Transverse colon (tissue), 4 donors: ENCODE results near the gene CTDSP2. TPM values are rescaled to one million over a fixed set of nuclear protein-coding genes. Genes with fewer than 3 reads are reported as not detected.

ENCODE experiments used
- DNase-seq: peaks from one replicate; pipeline ENCODE4 v3.0.0-alpha.2; 2019
- H3K27ac ChIP-seq, 4 donors: fragments of 200-600 bp; sonication (generic); 2 replicates each; pipeline ENCODE4 v1.5.1; 2016 to 2018; ENCODE audit warnings: inconsistent platforms in 4 of 4
- H3K27me3 ChIP-seq: fragments of 200-600 bp; sonication (generic); 2 replicates; pipeline ENCODE4 v1.5.1; 2017; ENCODE audit warnings: inconsistent platforms
- H3K36me3 ChIP-seq, 4 donors: fragments of 200-600 bp; sonication (generic); 2 replicates each; pipeline ENCODE4 v1.5.1; 2017 to 2019; ENCODE audit warnings: inconsistent platforms in 4 of 4
- H3K4me1 ChIP-seq, 4 donors: fragments of 200-600 bp; sonication (generic); 2 replicates each; pipeline ENCODE4 v1.5.1; 2017 to 2020; ENCODE audit warnings: inconsistent platforms in 4 of 4
- H3K4me3 ChIP-seq, 4 donors: fragments of 200-600 bp; sonication (generic); 1 replicate in 1 of 4; 2 replicates in 3 of 4; pipeline versions ENCODE4 v1.5.1 to v1.6.1; 2017 to 2019; ENCODE audit warnings: inconsistent platforms in 4 of 4
- H3K9me3 ChIP-seq, 2 donors: fragments of 200-600 bp; sonication (generic); 2 replicates each; pipeline ENCODE4 v1.5.1; 2017 to 2019; ENCODE audit warnings: inconsistent platforms in 2 of 2
- CTCF ChIP-seq, 5 experiments: fragments of 200-600 bp in 3 of 5; fragments of 450-650 bp in 2 of 5; sonication (generic) in 3 of 5; IDR thresholded peaks; 1 replicate in 2 of 5; 2 replicates in 3 of 5; pipeline ENCODE4 v1.5.1; 2016 to 2017; ENCODE audit warnings: antibody characterized with exemption in 5 of 5, inconsistent platforms in 3 of 5, mild to moderate bottlenecking in 2 of 5, moderate library complexity in 1 of 5
- EP300 ChIP-seq: sonication (generic); formaldehyde crosslinking; IDR thresholded peaks from one replicate; pipeline ENCODE4 v1.6.1; 2017; ENCODE audit warnings: antibody characterized with exemption, low read depth
- POLR2A ChIP-seq: fragments of 450-650 bp; IDR thresholded peaks from one replicate; pipeline ENCODE4 v1.6.1; 2016; ENCODE audit warnings: antibody characterized with exemption, mild to moderate bottlenecking, moderate library complexity
- POLR2AphosphoS5 ChIP-seq, 3 donors: sonication (generic); formaldehyde crosslinking; IDR thresholded peaks; one replicate each; pipeline ENCODE4 v1.6.1; 2016; ENCODE audit warnings: antibody characterized with exemption in 3 of 3
- WGBS, 2 donors: methylation state at CpG; one replicate each; pipeline ENCODE4 v1.1.5; 2018; ENCODE audit warnings: low coverage in 1 of 2; 5-methylcytosine and 5-hydroxymethylcytosine counted together
- in situ Hi-C, 4 donors: fragments of 200-750 bp; cut with MboI; loops; one replicate each; pipeline versions ENCODE4 v1.15.0 to v1.15.1; 2017; ENCODE audit warnings: low sequenced_read_pairs in 3 of 4, low pct_ligation_motif_present in 1 of 4, low pct_unique_long_range_greater_than_20kb in 1 of 4
- intact Hi-C: fragments of 100-400 bp; cut with DNase I; formaldehyde crosslinking; loops from one replicate; pipeline ENCODE4 v1.15.1; 2023; ENCODE audit warnings: low total_unique reads
- total RNA-seq, 4 donors: library from RNA; depleted of rRNA; stranded (reverse); fragments of >200 nt; gene quantifications; one replicate each; pipeline ENCODE4 v1.1.0, GENCODE V29; 2016

Gene CTDSP2
- total RNA-seq, 4 donors from 2014 or later: 174 to 268 (median 231) TPM

- peak; percentile 75 for DNase-seq
- in situ Hi-C loops (no loop called here), intact Hi-C loops (no loop called here)
- WGBS, 2 donors: 2 to 30% methylated on average over 4 to 63 of the region's 67 CpGs
- H3K4me3 ChIP-seq: peak within 1 kb of the TSS; percentile 62 to 95 (median 75)
- H3K9me3 ChIP-seq: no peaks in the 10 kb centered on the region
- peaks cover 9 to 23% (median 17%) of the 10 kb centered on the region in 4 donors for H3K4me1 ChIP-seq
- no peak for TF ChIP-seq POLR2AphosphoS5 (IDR thresholded peaks at IDR 0.05)
- peak in 1 of 5 experiments; percentile 9 for TF ChIP-seq CTCF (IDR thresholded peaks at IDR 0.05)
- no peak for TF ChIP-seq EP300
- TF ChIP-seq POLR2A: no peak
- peak within 1 kb of the TSS; percentile 92 to 98 (median 94) for H3K27ac ChIP-seq
- no peaks in the 10 kb centered on the region for H3K27me3 ChIP-seq
- H3K36me3 ChIP-seq: no peaks in the 10 kb centered on the region
Measured at GRCh38 chr12:57772429-57773322, 73.9 kb downstream of the CTDSP2 start, which contains the start of gene EEF1AKMT3. Gene EEF1AKMT3, plus strand, starts transcription at chr12:57772614. Its CDS starts 111 bp downstream, at chr12:57772725.

GRCh38 chr12:57771873-57772428 lies 74.6 kb downstream of the CTDSP2 start, which contains the start of gene METTL1:
Gene METTL1, minus strand, starts transcription at chr12:57772105. Its CDS starts 22 bp downstream, at chr12:57772083.
- intact Hi-C loops: no loop called here
- Histone ChIP-seq H3K9me3 (no peaks in the 10 kb centered on the region), H3K27me3 (peaks cover 6% of the 10 kb centered on the region), H3K27ac (peak within 1 kb of the TSS; percentile 92 to 98 (median 94)), H3K4me1 (peaks cover 9 to 25% (median 20%) of the 10 kb centered on the region in 4 donors), H3K36me3 (no peaks in the 10 kb centered on the region), H3K4me3 (peak within 1 kb of the TSS; percentile 62 to 95 (median 75))
- WGBS, 2 donors: 0% methylated on average over 18 of the region's 28 CpGs; no CpG with 5 or more reads in 1 of the 2 donors
- DNase-seq: peak; percentile 96
- in situ Hi-C loops: no loop called here
- TF ChIP-seq POLR2A (peak; percentile 49), POLR2AphosphoS5 (IDR thresholded peaks at IDR 0.05) (peak in 2 of 3 donors; percentile 42 to 70), CTCF (IDR thresholded peaks at IDR 0.05) (no peak), EP300 (no peak)

- H3K27ac ChIP-seq: peak overlapping the region; percentile 92 to 98 (median 94)
- DNase-seq: peak; percentile 91
- peak overlapping the region; percentile 62 to 95 (median 75) for H3K4me3 ChIP-seq
- peaks cover 9 to 31% (median 26%) of the 10 kb centered on the region in 4 donors for H3K4me1 ChIP-seq
- WGBS, 2 donors: 0 to 2% methylated on average over 2 to 16 of the region's 16 CpGs
- intact Hi-C loops (no loop called here), in situ Hi-C loops (no loop called here)
- H3K9me3 ChIP-seq: no peaks in the 10 kb centered on the region
- TF ChIP-seq CTCF (IDR thresholded peaks at IDR 0.05): no peak
- TF ChIP-seq EP300: no peak
- TF ChIP-seq POLR2A: no peak
- TF ChIP-seq POLR2AphosphoS5 (IDR thresholded peaks at IDR 0.05): no peak
- H3K27me3 ChIP-seq: peaks cover 12% of the 10 kb centered on the region
- no peaks in the 10 kb centered on the region for H3K36me3 ChIP-seq
Measured at GRCh38 chr12:57771236-57771872, 75.2 kb downstream of the CTDSP2 start.
